NCI-H2107 (cell line): Measurements from ENCODE around the gene SLC22A23.

Source experiments
- DNase-seq: peaks from one replicate; lab custom pipeline; 2025; lab: John Stamatoyannopoulos, UW

SLC22A23 gene

DNA sequence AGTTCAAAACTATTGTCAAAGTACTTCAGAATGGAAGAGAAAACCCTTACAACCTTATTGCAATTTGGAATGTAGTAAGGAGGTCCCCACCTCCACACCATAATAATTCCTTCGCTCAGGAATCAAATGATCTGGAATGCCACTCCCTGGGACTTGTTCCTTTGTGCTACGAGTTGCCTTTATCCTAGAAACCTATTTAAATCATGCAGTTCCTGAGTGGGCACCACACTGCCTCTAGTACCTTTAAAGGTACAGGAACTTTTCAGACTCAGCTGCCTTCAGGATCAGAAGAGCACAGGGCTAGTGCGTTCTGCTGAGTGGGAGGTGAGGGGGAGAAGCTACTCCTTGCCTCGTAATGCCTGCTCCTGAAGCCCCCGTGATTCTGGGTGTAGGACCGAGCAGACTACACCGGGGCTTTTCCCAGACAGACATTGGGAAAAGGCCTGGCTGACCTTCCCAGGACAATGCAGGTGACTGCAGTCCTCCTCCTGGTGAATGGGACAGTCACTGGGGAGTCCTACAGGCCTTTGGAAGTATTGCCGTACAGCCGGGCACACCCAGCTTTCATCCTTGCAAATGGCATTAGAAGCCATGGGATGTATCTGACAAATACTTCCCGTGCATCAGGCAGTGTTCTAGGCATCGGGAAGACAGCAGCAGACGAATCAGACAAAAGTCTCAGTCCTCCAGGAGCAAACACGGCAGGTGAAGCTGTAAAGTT is 217.6 kb downstream of the SLC22A23 start:
- no peak for DNase-seq

DNA sequence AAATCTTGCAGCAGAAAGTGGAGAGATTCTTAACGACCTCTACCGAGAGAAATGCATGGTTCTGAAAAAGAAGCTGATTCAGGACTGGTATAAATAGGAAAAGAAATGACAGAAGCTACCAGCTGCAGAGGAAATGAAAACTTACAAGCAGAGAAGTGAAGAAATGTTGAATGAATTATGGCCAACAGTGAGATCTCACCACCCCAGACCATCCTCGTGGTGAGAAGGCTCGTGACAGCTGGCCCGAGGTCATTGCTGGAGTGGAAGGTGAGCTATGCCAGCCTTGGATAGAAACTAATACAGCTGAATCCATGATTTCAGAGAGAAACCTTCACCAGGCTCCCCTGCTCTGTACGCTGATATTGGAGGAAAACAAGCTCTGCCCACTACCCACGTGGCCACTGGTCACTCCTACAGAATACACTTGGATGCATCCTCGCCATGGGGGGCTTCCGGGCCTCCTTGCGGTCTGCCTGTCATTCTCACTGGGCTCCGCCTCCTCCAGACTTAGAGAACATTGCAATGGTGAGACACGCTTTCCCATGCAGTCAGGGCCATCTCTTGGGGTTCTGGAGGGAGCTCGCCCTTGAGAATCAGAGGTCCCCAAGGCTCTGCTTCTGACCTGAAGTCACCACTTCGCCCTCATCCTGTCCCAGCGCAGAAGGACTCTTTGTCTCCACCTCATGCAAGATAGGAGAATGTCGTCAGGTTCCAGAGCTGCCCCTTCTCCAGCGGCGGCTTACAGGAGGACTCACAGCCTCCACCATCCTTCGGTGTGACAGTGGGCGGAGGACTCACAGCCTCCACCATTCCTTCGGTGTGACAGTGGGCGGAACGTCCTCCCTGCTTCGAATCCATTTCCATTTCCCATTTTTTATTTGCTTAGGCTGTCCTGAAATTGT is 218.8 kb downstream of the SLC22A23 start:
- DNase-seq: no peak

DNA sequence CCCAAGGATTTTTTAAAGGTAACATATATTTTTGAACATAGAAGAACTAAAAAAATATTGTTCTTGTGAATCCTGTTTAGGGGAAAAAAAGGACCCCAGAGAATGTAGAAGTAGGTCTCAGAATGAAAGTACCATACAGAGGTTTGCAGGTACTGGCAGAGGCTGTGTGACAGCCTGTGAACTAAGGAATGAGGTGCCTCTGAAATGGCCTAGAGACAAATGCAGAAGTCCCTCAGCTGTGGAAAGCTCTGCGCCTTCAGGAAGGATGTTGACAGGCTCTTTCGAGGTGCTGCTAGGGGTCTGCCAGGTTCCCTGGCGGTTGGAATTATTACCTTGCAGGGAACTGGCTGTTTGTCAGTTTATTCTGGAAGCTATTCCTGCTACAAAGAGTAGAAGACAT is 220.8 kb downstream of the SLC22A23 start:
- DNase-seq: no peak

DNA sequence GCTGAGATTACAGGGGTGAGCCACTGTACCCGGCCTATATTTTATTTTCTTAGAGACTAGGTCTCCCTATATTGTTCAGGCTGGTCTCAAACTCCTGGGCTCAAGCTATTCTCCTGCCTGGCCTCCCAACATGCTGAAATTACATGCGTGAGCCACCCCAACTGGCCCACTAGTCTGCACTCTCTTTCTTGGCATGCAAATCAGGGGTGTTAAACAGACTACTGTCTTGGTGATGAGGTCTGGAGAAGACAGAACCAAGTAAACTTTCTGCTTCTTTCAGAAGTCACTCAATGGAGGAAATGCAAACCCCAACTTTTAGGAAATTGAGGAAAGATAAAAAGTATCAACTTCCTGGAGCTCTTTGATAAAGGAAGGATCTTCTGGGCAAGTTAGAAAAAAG is 221.4 kb downstream of the SLC22A23 start:
- no peak for DNase-seq

DNA sequence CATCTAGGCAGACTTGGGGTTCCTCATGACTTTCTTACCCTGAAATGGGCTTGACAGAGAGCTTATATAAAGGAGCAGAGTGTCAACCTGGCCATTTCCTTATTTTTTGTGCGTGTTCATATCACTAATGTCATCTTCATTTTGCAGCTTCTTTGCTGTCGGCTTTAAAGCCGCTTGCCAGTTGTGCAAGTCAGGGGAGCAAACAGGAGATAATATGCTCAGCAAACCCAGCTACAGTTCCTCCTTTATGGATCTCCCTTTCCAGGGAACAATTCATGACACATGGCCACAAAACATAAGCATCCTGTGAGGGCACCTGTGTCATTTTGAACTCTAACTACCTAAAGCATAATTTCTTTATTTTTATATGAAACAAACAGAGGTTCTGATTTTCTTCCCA is 222.9 kb downstream of the SLC22A23 start:
- no peak for DNase-seq

DNA sequence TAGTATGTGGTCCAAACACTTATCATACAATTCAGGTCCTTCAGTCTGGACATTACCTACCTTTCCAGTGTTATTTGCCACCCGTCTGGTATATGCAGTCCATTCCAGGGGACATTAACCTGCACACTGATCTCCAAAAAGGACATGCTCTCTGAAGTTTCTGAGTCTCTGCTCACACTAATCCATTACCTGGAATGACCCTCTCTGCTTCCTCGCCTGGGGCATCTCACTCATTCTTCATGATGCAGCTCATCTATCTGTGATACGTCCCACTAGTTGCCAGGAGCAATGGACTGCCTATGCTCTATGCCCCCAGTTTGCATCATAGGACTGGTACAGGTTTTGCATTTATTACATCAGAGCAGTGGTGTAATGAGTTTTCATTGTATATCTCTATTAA is 223.5 kb downstream of the SLC22A23 start:
- DNase-seq: no peak

DNA sequence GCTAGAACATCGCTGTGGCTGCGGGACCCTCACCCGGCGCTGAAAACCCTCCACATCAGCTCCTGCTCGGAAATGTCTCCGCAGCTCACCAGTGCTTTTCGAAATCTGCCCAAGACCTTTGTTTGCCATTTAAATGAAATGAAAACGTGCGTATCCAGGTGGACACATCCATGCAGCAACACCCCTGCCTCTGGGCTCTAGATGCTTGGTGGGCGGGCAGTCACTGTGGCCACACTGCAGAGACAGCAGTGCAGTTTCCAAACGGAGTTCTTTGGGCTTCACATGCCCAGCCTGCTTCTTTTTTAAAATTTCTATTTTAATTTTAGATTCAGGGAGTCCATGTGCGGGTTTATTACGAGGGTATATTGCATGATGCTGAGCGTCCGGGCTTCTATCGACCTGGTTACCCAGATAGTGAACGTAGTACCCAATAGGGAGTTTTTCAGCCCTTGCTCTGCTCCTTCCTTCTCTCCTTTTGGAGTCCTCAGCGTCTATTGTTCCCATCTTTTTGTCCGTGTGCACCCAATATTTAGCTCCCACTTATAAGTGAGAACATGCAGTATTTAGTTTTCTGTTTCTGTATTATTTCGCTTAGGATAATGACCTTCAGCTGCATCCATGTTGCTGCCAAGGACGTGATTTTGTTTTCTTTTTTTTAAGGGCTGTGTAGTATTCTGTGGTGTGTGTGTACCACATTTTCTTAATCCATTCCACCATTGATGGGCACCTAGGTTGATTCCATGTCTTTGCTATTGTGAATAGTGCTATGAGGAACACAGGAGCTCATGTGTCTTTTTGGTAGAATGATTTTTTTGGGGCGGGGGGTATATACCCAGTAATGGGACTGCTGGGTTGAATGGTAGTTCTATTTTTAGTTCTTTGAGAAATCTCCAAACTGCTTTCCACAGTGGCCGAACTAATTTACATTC is 224.6 kb downstream of the SLC22A23 start:
- DNase-seq: no peak

DNA sequence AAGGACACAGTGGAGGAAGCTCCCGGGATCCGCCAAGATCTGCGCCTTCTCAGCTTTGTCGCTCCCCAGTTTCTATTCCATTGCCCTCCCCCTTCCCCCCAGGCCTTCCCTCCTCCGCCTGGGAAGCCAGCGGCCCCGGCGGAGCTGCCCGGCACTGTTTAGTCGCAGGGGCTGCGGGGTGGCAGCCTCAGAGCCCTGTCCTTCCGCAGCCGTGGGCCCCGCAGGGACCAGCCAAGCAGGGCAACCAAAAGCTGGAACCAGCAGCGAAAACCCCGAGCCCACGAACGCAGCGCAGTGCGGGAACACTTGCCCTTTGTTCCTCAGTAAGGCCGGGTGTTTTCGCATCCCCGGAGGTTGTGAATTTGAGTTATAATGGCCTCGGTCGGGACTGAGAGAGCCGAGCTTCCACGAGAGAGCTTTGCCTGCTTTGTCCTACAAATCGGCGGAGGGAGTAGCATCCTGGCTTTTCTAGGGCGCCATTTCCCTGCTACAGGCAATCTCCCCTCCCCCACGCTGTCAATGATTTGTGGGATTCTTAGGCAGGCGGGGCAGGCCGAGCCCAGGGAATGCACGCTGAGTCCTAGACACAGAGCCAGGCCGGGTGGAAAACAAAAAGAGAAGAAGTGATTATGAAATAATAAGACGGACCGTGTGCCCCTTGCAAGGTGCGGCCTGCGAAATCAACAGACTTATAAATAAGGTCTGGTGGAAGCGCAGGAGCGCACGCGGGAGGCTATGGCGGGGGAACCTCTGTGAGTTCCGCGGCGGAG is 225.4 kb downstream of the SLC22A23 start:
- peak; percentile 66 for DNase-seq

DNA sequence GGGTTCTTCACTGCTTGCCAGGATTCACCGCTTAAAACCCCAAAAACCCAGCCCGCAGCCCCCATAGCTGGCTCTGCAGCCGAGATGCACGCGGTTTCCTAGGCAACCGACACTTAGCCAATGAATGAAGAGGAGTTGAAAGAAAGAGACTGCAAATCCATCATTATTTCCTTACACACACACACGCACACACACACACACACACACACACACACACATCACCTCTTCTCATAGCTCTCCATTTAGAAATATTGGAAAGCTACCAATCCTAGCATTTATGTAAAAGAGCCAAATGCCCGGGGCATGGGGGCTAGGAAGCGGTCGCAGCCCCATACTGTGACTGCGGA is 226.0 kb downstream of the SLC22A23 start:
- DNase-seq: no peak

DNA sequence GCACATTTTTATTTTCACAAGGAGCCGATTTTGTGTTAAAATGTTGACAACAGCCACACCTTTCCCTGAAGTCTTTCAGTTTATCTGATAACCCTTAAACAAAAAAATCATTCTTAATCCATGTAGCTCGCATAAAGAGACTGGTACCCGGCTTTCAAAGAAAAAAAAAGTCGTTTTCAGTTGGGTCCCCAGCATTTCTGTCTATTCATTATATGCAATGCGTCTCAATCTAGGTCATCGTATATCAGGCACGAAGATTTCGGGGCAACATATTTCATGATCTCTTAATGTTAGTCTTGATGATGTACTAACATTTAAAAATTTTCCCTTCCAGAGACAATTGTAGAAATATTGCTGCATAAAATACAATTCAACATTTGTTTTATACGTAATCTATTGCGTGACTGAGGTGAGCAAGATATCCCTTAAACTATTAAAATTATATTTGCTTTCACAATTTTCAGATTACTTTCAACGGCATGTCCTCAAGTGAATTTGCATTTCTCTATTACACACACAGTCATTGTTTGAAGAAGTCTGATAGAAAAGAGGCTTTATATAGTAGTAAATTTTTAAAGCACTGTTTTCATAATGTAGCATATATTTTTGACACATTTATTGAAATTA is 226.5 kb downstream of the SLC22A23 start:
- DNase-seq: no peak

DNA sequence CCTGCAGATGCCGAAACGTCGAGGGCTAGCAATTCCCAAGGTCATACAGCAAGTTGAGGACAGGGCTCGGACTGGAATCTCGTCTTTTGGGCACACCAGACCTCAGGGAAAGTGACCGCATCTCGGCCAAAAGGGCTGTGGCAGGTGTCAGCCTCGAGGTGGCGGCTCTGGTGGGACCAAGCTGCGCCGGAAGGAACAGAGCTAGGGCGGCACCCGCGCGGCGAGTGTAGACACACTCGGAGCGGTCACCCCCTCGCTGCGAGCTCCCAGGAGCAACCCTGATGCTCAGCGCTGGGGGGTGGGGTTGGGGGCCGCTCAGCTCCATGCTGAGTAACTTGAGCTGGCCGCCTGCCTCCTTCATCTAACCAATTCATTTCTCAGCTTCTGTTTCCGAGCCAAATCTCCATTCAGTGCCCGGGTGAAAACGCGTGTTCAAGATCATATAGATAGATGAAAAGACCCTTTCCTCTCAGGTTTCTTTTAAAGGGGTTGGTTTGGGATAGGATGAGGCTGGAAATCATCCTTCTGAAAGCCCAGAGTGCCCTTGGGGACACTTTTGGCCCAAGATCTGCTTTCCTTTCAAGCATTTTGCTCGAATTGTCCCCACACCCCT is 227.2 kb downstream of the SLC22A23 start:
- DNase-seq: peak; percentile 54

DNA sequence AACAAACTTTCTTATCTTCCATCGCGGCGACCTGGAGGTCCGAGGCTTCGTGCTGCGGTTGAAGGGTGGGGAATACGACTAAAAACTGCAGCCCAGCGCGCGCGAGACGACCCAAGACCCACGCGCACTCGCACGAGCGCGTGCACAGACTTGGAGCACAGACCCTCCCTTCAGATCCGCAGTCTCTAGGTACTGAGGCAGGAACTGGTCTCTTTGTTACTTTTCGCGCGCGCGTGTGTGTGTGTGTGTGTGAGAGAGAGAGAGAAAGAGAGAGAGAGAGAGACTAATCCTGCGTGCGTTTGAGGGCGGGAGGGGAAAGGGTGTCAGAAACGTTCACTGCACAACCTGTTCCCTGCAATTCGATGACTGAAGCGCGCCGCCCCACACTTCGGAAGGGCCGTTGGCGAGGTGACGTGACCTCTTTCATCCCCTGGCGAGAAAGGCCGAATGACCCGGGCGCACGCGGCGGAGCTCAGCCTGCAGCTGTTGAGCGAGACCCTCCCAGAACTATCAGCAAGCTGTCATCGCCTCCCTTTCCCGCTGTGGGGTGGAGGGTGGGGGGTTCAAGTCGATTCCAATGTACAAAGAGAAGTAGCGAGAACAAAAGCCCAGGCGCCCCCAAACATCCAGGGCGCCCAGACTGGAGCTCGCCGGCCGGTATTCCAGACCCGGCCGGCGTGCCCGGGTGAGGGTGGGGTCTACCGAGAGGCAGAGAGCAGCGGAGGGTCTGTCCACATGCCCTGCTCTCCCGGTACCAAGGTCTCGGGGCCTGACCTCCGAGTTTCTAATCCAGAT is 227.9 kb downstream of the SLC22A23 start:
- peak; percentile 61 for DNase-seq

DNA sequence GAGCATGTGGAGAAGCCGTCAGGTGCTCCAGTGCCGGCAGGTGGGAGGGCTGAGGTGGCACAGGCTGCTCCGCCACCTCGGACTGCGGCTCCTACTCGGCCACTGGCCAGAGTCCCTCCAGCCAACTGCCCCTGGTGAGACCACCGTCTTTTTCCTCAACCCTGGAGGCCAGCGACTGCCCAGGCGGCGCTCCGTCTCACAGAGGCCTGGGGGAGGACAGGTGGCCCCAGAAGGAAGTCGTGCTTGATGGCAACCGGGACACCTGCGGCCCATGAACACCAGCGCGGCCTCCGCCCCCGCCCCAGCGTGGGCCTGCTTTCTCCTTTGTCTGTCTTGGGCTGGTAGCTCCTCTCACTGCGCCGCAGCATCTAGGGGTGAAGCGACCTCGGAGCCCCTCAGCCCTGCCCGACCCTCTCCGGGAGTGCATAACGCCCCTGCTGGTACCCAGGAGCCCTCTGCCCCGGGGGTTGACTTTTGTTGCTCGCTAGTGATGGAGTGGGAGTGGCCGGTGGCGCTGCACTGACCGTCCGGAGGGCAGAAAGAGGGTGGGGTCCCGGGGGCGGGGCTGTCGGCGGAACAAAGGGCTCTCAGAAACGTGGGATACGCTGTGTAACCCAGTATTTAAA is 228.7 kb downstream of the SLC22A23 start:
- peak; percentile 44 for DNase-seq

DNA sequence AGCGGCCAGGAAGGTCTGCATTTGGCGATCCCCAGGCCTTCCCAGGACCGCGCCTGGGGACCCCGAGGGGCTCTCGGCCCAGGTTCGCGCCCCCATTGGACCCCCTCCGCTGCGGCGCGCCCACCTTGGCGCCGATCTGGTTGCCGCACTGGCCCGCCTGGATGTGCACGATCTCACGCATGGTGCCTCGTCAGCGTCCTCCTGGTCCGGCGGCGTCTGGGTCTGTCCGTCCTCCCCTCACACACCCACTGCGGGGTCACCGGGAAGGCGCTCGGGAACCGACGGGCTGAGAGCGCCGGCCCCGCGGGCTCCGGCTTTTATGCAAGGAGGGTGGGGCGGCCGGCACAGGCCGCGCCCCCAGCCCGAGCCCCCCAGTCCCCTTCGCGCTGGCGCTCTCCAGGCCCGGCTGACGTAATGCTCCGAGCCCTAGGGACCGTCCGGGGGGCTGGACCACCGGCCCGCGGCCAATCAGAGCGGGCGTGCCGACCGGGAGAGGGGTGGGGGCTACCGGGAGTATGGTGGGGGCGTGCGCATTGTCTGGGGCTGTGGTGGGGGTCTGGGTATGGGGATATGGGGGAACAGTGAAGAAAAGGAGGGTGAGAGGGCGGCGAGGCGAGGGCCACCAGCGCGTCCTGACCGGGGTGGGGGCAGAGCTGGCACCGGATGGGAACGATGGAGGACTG is 229.3 kb downstream of the SLC22A23 start, which contains the start of gene TUBB2B:
Gene TUBB2B (minus strand): TSS at position 291 of the 683 bp plus-strand sequence. CDS start 110 bp downstream, at position 181.
- peak; percentile 93 for DNase-seq

DNA sequence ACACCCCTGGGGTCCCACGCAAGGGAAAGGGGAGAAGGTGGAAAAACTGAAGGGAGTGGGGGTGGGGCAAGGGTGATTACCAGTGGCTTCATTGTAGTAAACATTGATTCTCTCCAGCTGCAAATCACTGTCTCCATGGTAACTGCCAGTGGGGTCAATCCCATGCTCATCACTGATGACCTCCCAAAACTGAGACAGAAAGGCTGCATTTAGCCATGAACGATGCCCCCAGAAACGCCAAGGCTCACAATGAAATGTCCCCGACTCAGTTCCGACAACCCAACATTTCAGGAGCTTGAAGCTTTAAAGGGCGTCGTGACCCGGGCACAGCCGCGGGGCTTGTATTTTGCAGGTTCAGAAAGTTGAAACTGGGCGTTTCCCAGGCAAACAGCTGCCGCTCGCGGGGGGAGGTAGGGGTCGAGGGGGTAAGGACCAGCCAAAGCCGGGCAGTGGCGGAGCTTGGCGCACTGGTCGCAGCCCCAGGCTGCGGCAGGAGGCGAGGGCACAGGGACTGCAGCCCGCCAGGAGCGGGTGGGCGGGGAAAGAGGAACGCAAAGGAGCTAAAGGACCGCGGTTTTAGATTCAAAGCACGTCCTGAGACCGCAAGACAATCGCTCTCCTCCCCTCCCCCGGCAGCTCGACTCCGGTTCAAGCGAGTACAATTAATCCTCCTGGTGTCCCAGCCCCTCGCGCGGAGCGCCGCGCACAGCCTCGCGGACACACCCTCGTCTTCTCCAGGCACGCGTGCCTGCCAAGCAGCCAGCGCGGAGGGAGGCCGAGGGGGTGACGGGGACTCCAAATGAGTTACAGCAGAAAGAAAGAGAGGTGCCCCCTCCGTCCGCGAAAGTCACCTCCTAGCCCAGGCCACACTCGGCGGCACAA is 230.1 kb downstream of the SLC22A23 start:
- no peak for DNase-seq

DNA sequence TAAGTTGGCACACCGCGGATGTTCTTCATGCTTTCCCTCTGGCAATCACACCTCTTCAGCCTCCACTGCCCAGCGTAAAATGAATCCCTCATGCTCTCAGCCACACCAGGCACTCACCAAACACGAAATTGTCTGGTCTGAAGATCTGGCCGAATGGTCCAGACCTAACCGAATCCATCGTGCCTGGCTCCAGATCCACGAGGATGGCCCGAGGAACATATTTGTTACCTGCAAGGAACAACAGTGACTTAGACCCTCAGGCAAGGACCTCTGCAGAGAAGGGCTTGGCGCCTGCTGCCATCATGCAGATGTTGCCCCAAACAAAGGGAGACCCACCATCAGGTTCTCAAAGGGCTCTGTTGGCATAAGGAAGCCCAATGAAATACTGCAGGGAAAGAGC is 230.8 kb downstream of the SLC22A23 start:
- DNase-seq: no peak

DNA sequence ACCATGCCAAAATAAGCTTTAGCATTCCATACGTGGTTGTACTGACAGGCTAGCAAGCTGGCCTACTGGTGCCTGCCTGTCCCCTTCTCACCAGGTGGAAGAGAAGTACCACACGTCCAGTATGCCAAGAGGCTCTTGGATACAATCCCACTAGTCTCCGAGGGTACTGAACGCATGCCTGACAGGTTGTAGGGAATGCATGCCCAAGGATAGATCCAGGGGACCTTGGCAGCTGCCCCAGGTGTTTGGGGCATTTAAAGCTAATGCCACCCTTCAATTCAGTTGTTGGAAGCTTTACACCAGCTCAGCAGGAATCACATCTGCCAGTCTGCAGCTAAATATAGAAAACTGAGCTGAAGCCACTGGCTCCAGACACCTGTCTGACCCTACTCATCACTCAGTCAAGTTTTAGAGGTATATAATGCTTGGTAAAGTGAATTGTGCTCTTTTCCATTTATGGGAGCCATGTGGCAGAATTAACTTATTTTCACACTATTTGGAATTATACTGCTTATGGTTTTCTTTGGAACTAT is 234.3 kb downstream of the SLC22A23 start:
- no peak for DNase-seq
